ENCODE results near the gene TFR2.

DNA sequence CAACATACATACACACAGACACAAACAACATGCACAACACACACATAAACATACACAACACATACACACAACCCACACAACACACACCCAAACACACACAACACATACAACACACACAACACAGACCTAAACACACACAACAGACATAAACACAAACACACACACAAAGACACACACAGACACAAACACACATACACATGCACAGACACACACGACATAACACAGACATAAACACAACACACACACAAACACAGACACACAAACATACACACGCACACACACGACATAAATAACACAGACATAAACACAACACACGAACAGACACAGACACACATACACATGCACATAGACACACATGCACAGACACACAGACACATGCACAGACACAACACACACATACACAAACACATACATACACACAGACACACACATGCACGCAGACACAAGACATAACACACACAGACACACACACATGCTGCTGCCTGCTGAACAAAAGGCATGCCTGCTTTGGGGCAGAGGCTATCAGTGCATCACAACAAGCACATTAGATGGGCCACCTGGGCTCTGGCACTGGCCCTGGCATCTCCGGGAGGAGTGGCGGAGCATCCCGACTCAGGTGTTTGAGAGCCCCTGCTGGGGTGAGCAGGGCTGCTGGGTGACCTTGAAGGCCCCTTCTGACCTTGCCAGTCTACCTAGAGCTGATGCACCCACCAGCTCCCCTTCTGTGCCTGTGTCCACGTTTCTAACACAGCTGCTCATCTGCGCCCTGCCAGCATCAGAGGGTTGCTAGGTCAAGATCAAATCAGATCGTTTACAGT lies 60.7 kb downstream of the TFR2 start:
- TF ChIP-seq, protein P1, sequence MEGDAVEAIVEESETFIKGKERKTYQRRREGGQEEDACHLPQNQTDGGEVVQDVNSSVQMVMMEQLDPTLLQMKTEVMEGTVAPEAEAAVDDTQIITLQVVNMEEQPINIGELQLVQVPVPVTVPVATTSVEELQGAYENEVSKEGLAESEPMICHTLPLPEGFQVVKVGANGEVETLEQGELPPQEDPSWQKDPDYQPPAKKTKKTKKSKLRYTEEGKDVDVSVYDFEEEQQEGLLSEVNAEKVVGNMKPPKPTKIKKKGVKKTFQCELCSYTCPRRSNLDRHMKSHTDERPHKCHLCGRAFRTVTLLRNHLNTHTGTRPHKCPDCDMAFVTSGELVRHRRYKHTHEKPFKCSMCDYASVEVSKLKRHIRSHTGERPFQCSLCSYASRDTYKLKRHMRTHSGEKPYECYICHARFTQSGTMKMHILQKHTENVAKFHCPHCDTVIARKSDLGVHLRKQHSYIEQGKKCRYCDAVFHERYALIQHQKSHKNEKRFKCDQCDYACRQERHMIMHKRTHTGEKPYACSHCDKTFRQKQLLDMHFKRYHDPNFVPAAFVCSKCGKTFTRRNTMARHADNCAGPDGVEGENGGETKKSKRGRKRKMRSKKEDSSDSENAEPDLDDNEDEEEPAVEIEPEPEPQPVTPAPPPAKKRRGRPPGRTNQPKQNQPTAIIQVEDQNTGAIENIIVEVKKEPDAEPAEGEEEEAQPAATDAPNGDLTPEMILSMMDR (IDR thresholded peaks at IDR 0.05): no peak
- no peak for TF ChIP-seq POLR2A (IDR thresholded peaks at IDR 0.05)

All from esophagus squamous epithelium (tissue), 4 donors.